A673 (cell line): ENCODE data around the gene DESI1. TPM values are rescaled to one million over a fixed set of nuclear protein-coding genes. Genes with fewer than 3 reads are reported as not detected.
"Not testable (repeated sequence)": the region's sequence is repeated elsewhere in the genome, so short reads cannot be mapped to it uniquely, and the experiment has no call there.

ENCODE experiments used
- BruUV-seq: library from RNA; stranded (reverse); fragments of 400-500 nt; replicated peaks from 2 replicates; lab custom pipeline; 2021; lab: Mats Ljungman, UMichigan
- CTCF ChIA-PET: fragments of 300-600 bp; sonication (Branson Sonifier 250); formaldehyde crosslinking; loops from one replicate; lab custom pipeline; 2022; ENCODE audit warnings: antibody characterized with exemption; lab: Charles Lee
- POLR2A ChIA-PET: fragments of 300-600 bp; sonication (Branson Sonifier 250); formaldehyde crosslinking; loops from one replicate; lab custom pipeline; 2022; ENCODE audit warnings: antibody characterized with exemption; ENCODE audit not compliant: low non-redundant PET; lab: Charles Lee
- DNase-seq: peaks from one replicate; pipeline ENCODE4 v3.0.0-alpha.2; 2015; ENCODE audit warnings: low spot score
- H3K27ac ChIP-seq: fragments of 200-600 bp; sonication (generic); 2 replicates; pipeline ENCODE4 v1.5.1; 2016; ENCODE audit warnings: mixed run types, low read depth, mild to moderate bottlenecking, mixed read lengths, antibody characterized with exemption, low read length; ENCODE audit not compliant: poor library complexity, severe bottlenecking
- H3K27me3 ChIP-seq: fragments of 200-600 bp; sonication (generic); replicated peaks from 2 replicates; pipeline ENCODE4 v1.6.1; 2017; ENCODE audit warnings: mixed run types, low read depth, mild to moderate bottlenecking, mixed read lengths, antibody characterized with exemption, low read length; ENCODE audit not compliant: insufficient read depth, poor library complexity
- H3K36me3 ChIP-seq: fragments of 200-600 bp; sonication (generic); 2 replicates; pipeline ENCODE4 v1.6.1; 2016; ENCODE audit warnings: mixed run types, mild to moderate bottlenecking, mixed read lengths, antibody characterized with exemption, low read length; ENCODE audit not compliant: insufficient read depth, poor library complexity, severe bottlenecking
- H3K4me1 ChIP-seq: fragments of 200-600 bp; sonication (generic); 2 replicates; pipeline ENCODE4 v1.6.1; 2017; ENCODE audit warnings: mixed run types, mild to moderate bottlenecking, mixed read lengths, antibody characterized with exemption, low read length; ENCODE audit not compliant: insufficient read depth, poor library complexity, severe bottlenecking
- H3K4me3 ChIP-seq: fragments of 200-600 bp; sonication (generic); 2 replicates; pipeline ENCODE4 v1.5.1; 2016; ENCODE audit warnings: low read depth, mixed run types, mild to moderate bottlenecking, mixed read lengths, low read length; ENCODE audit not compliant: poor library complexity, severe bottlenecking
- H3K9me3 ChIP-seq: fragments of 200-600 bp; sonication (generic); 2 replicates; pipeline ENCODE4 v1.6.1; 2016; ENCODE audit warnings: mixed run types, low read depth, mild to moderate bottlenecking, mixed read lengths, antibody characterized with exemption, low read length; ENCODE audit not compliant: poor library complexity, severe bottlenecking
- EZH2 ChIP-seq: fragments of 200-600 bp; sonication (generic); IDR thresholded peaks from 2 replicates; pipeline ENCODE4 v1.6.1; 2017; ENCODE audit warnings: borderline replicate concordance, low read depth, mild to moderate bottlenecking, mixed read lengths, antibody characterized with exemption, low read length; ENCODE audit not compliant: poor library complexity, severe bottlenecking
- intact Hi-C: fragments of 100-400 bp; cut with micrococcal nuclease; formaldehyde crosslinking; loops from one replicate; pipeline ENCODE4 v1.10.0; 2022; ENCODE audit not compliant: unreplicated experiment
- total RNA-seq: library from RNA; stranded (reverse); gene quantifications from 2 replicates; pipeline ENCODE4 v1.2.3, GENCODE V29; 2021
- TF ChIP-seq, protein P1 (sequence below): fragments of 300-800, 200-600 bp; sonication (generic); conservative IDR thresholded peaks from 2 replicates; pipeline ENCODE4 v1.5.1; 2017; ENCODE audit warnings: low read depth, mild to moderate bottlenecking, antibody characterized with exemption, low read length, moderate library complexity, mixed read lengths

Gene DESI1
- total RNA-seq, 1 experiment from 2014 or later, result 47.6 TPM

DNA sequence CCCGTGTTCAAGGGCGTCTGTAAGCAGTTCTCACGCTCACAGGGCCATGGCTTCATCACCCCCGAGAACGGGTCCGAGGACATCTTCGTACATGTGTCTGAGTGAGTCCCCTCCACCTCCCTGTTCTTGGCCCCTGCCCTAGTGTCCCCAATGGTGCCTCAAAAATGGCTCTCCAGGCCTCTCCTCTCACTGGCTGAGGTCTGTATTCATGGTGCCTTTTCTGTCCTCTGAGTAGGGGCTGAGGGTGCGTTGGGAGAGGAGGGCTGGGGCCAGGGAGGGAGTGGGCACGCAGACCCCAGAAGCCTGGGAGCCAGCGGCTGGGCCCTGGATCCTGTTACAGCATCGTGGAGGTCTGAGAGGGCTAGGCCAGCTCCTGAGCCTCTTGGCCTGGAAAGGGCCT, 47.2 kb downstream of the DESI1 start:
- peaks cover 8% of the 10 kb centered on the region for H3K36me3 ChIP-seq
- ChIA-PET POLR2A (interaction anchor here (0.6 kb wide), 1 partner anchor 651 kb away, joined by 3 read pairs; no protein-coding TSS in a partner anchor), CTCF (no interaction called here)
- intact Hi-C loops, result no loop called here
- no peaks in the 10 kb centered on the region for H3K4me1 ChIP-seq
- no peak for TF ChIP-seq EZH2
- TF ChIP-seq, protein P1, sequence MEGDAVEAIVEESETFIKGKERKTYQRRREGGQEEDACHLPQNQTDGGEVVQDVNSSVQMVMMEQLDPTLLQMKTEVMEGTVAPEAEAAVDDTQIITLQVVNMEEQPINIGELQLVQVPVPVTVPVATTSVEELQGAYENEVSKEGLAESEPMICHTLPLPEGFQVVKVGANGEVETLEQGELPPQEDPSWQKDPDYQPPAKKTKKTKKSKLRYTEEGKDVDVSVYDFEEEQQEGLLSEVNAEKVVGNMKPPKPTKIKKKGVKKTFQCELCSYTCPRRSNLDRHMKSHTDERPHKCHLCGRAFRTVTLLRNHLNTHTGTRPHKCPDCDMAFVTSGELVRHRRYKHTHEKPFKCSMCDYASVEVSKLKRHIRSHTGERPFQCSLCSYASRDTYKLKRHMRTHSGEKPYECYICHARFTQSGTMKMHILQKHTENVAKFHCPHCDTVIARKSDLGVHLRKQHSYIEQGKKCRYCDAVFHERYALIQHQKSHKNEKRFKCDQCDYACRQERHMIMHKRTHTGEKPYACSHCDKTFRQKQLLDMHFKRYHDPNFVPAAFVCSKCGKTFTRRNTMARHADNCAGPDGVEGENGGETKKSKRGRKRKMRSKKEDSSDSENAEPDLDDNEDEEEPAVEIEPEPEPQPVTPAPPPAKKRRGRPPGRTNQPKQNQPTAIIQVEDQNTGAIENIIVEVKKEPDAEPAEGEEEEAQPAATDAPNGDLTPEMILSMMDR, result no peak
- no peak overlapping the region for H3K27ac ChIP-seq
- H3K27me3 ChIP-seq, result no peaks in the 10 kb centered on the region
- no peak overlapping the region for H3K4me3 ChIP-seq
- BruUV-seq, result no TSS peak
- DNase-seq, result no peak
- no peaks in the 10 kb centered on the region for H3K9me3 ChIP-seq

GRCh38 chr22:41572305-41572704, 48.5 kb downstream of the DESI1 start:
- POLR2A ChIA-PET, result not testable (repeated sequence)

GRCh38 chr22:41571786-41572185, 49.1 kb downstream of the DESI1 start:
- Histone ChIP-seq H3K27me3 (no peaks in the 10 kb centered on the region), H3K4me3 (no peak overlapping the region), H3K4me1 (no peaks in the 10 kb centered on the region), H3K27ac (no peak overlapping the region), H3K36me3 (peaks cover 7% of the 10 kb centered on the region), H3K9me3 (no peaks in the 10 kb centered on the region)
- BruUV-seq, result no TSS peak
- no peak for DNase-seq
- intact Hi-C loops, result no loop called here
- ChIA-PET POLR2A (interaction anchor here (0.6 to 0.7 kb wide), 2 partner anchors 42 to 937 kb away, joined by 6 to 9 read pairs; no protein-coding TSS in a partner anchor), CTCF (no interaction called here)
- no peak for TF ChIP-seq EZH2
- TF ChIP-seq, protein P1, result no peak

More at GRCh38 chr22:41572305-41572704, 48.5 kb downstream of the DESI1 start:
- H3K9me3 ChIP-seq, H3K36me3 ChIP-seq, H3K27me3 ChIP-seq, intact Hi-C loops, H3K27ac ChIP-seq, H3K4me1 ChIP-seq, BruUV-seq, H3K4me3 ChIP-seq, DNase-seq: not testable (repeated sequence)
- CTCF ChIA-PET, result interaction anchor here (0.6 kb wide), 1 partner anchor 48 kb away, joined by 8 read pairs; no protein-coding TSS in a partner anchor

DNA sequence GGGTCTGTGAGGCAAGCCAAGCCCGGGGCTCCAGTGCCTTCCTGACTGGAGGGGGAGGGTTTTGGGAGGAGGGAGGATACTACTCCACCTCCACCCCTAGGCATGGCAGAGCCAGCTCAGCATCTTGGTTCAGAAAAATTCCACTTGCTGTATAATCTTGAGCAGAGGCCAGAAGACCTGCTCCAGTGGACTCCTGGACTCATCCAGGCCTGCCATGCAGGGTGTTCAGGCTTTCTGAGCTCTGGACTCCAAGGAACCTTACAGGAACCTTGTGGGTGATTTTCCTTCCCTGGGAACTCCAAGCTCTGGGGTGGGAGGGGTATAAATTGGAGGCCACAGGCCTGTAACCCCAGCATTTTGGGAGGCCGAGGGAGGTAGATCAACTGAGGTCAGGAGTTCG, 50.6 kb downstream of the DESI1 start:
- Histone ChIP-seq H3K4me1 (peaks cover 3% of the 10 kb centered on the region), H3K36me3 (no peaks in the 10 kb centered on the region), H3K4me3 (no peak overlapping the region), H3K27me3 (no peaks in the 10 kb centered on the region), H3K9me3 (no peaks in the 10 kb centered on the region), H3K27ac (no peak overlapping the region)
- no TSS peak for BruUV-seq
- intact Hi-C loops, result no loop called here
- TF ChIP-seq, protein P1, result no peak
- TF ChIP-seq EZH2, result no peak
- ChIA-PET POLR2A (no interaction called here), CTCF (no interaction called here)
- no peak for DNase-seq
